Endodermal cell (in vitro differentiated cells): ENCODE measurements around the gene CELF2. TPM values are rescaled to one million over a fixed set of nuclear protein-coding genes. Genes with fewer than 3 reads are reported as not detected.

Experiments used
- DNase-seq: peaks from one replicate; pipeline ENCODE4 v3.0.0-alpha.2; 2017
- H3K27ac ChIP-seq: 2 replicates; pipeline ENCODE4 v1.5.1; 2013; ENCODE audit warnings: mild to moderate bottlenecking, low read depth, low read length, moderate library complexity
- H3K27me3 ChIP-seq: 2 replicates; pipeline ENCODE4 v1.6.1; 2013; ENCODE audit warnings: mild to moderate bottlenecking, low read length, moderate library complexity; ENCODE audit not compliant: insufficient read depth, control insufficient read depth, poor library complexity, severe bottlenecking
- H3K36me3 ChIP-seq: 2 replicates; pipeline ENCODE4 v1.7.0; 2013; ENCODE audit warnings: mild to moderate bottlenecking, low read length, moderate library complexity; ENCODE audit not compliant: control insufficient read depth, insufficient read depth
- H3K4me1 ChIP-seq: one replicate; pipeline ENCODE4 v1.7.0; 2013; ENCODE audit warnings: low read length; ENCODE audit not compliant: control insufficient read depth, insufficient read depth
- H3K4me3 ChIP-seq: 2 replicates; pipeline ENCODE4 v1.5.1; 2013; ENCODE audit warnings: mild to moderate bottlenecking, low read length, moderate library complexity
- H3K9ac ChIP-seq: 2 replicates; pipeline ENCODE4 v1.6.1; 2013; ENCODE audit warnings: mild to moderate bottlenecking, low read length, moderate library complexity; ENCODE audit not compliant: poor library complexity, severe bottlenecking; ENCODE audit errors: extremely low read depth
- H3K9me3 ChIP-seq: 2 replicates; pipeline ENCODE4 v1.6.1; 2013; ENCODE audit warnings: mild to moderate bottlenecking, low read length, moderate library complexity; ENCODE audit not compliant: control insufficient read depth
- H3K27ac Mint-ChIP-seq: 2 replicates; pipeline ENCODE4 v1.8.0; 2020; ENCODE audit warnings: mixed read lengths
- H3K27me3 Mint-ChIP-seq: 2 replicates; pipeline ENCODE4 v1.8.0; 2021; ENCODE audit warnings: mild to moderate bottlenecking, mixed read lengths; ENCODE audit not compliant: insufficient read depth
- H3K36me3 Mint-ChIP-seq: 2 replicates; pipeline ENCODE4 v1.8.0; 2020; ENCODE audit warnings: low read depth, mixed read lengths
- H3K4me1 Mint-ChIP-seq: 2 replicates; pipeline ENCODE4 v1.8.0; 2020; ENCODE audit warnings: mixed read lengths
- H3K4me3 Mint-ChIP-seq: 2 replicates; pipeline ENCODE4 v1.8.0; 2020; ENCODE audit warnings: mild to moderate bottlenecking, moderate library complexity, mixed read lengths
- H3K9me3 Mint-ChIP-seq: 2 replicates; pipeline ENCODE4 v1.8.0; 2020; ENCODE audit warnings: mild to moderate bottlenecking, mixed read lengths
- WGBS, 2 experiments: methylation state at CpG; one replicate each; pipeline versions ENCODE4 v1.1.5 to v1.1.7; 2013; ENCODE audit warnings: missing lambda C conversion rate in 2 of 2, mixed read lengths in 1 of 2; ENCODE audit not compliant: insufficient coverage in 1 of 2, insufficient read length in 1 of 2; 5-methylcytosine and 5-hydroxymethylcytosine counted together
- total RNA-seq, 2 donors: library from RNA; stranded (reverse); fragmentation: NEBNext Ultra II Directional in 1 of 2; extraction: Animal tissue kit (Norgen Biotek cat#: 25700) in 1 of 2; gene quantifications; 2 replicates in 1 of 2; 3 replicates in 1 of 2; pipeline ENCODE4 v1.2.1, GENCODE V29; 2021
- TF ChIP-seq, protein P1 (sequence below): fragments of 200-600 bp; sonication (generic); conservative IDR thresholded peaks from 2 replicates; pipeline ENCODE4 v1.5.0; 2021; ENCODE audit warnings: antibody characterized with exemption, mild to moderate bottlenecking

Gene CELF2
- total RNA-seq, 2 donors from 2014 or later: 79.9 to 96.1 TPM

DNA sequence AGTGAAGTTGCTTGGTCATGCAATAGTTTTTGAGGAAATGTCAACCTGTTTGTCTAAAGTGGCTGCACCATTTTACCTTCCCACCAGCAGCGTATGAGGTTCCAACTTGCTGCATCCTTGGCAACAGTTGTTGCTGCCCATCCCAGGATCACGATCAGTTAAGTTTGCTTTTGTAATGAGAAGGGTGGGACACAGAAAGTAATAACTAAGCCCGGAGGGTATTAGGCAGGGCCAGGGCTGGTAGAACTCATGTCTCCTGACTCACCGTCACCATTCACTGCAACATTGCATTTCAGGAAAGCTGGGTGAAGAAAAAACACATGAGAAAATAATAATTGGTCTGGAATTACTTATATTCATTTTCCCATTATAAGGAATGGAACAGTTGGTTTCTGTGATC lies 25.4 kb downstream of the CELF2 start:
- H3K27me3 Mint-ChIP-seq: no peaks in the 10 kb centered on the region
- peaks cover 5% of the 10 kb centered on the region for H3K9me3 ChIP-seq
- no peak overlapping the region for H3K4me3 Mint-ChIP-seq
- no peak overlapping the region for H3K4me3 ChIP-seq
- H3K4me1 Mint-ChIP-seq: peaks cover 41% of the 10 kb centered on the region
- TF ChIP-seq, protein P1, sequence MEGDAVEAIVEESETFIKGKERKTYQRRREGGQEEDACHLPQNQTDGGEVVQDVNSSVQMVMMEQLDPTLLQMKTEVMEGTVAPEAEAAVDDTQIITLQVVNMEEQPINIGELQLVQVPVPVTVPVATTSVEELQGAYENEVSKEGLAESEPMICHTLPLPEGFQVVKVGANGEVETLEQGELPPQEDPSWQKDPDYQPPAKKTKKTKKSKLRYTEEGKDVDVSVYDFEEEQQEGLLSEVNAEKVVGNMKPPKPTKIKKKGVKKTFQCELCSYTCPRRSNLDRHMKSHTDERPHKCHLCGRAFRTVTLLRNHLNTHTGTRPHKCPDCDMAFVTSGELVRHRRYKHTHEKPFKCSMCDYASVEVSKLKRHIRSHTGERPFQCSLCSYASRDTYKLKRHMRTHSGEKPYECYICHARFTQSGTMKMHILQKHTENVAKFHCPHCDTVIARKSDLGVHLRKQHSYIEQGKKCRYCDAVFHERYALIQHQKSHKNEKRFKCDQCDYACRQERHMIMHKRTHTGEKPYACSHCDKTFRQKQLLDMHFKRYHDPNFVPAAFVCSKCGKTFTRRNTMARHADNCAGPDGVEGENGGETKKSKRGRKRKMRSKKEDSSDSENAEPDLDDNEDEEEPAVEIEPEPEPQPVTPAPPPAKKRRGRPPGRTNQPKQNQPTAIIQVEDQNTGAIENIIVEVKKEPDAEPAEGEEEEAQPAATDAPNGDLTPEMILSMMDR: no peak
- WGBS, 2 experiments: 89% methylated on average over 4 of the region's 4 CpGs; no CpG with 5 or more reads in 1 of the 2 experiments
- H3K4me1 ChIP-seq: peaks cover 10% of the 10 kb centered on the region
- no peaks in the 10 kb centered on the region for H3K27me3 ChIP-seq
- no peak for DNase-seq
- H3K9me3 Mint-ChIP-seq: no peaks in the 10 kb centered on the region
- H3K27ac Mint-ChIP-seq: no peak overlapping the region
- H3K9ac ChIP-seq: no peak overlapping the region
- no peak overlapping the region for H3K27ac ChIP-seq
- peaks cover 54% of the 10 kb centered on the region for H3K36me3 ChIP-seq
- H3K36me3 Mint-ChIP-seq: peaks cover 26% of the 10 kb centered on the region

DNA sequence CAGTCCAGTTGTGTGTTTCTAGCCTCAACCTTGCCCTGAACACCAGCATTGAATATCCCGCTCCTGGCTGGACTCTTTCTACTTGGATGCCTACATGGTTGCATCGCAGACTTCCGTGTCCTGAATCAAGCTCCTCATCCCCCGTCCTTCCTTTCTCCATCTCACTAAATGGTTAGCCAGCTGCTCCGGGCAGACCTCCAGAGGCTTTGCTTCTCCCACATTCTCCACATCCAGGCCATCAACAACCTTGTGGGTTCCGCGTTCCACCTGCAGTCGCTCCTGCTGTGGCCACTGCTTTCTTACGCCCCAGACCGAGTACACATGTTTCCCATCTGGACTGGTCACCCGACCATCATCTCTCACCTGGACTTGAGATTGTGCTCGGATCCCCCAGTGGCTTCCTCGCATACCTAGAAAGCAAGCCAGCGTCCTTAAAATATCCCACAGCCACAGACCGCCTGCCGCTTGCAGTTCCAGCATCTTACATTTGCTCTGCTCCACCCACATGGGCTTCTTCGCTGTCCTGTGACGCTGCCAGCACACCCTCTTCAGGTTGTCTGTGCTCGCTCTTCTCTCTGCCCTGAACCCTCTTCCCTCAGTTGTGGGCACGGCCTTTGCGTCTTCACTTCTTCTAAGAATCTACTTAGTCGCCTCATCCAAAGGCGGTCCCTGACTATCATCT lies 25.9 kb downstream of the CELF2 start:
- DNase-seq: no peak
- H3K36me3 Mint-ChIP-seq: peaks cover 26% of the 10 kb centered on the region
- TF ChIP-seq, protein P1: no peak
- peaks cover 5% of the 10 kb centered on the region for H3K9me3 ChIP-seq
- no peak overlapping the region for H3K4me3 Mint-ChIP-seq
- H3K27me3 Mint-ChIP-seq: no peaks in the 10 kb centered on the region
- no peak overlapping the region for H3K4me3 ChIP-seq
- peaks cover 43% of the 10 kb centered on the region for H3K4me1 Mint-ChIP-seq
- no peak overlapping the region for H3K9ac ChIP-seq
- peak overlapping the region; percentile 3 for H3K27ac Mint-ChIP-seq
- H3K27me3 ChIP-seq: no peaks in the 10 kb centered on the region
- H3K27ac ChIP-seq: no peak overlapping the region
- WGBS, 2 experiments: 93 to 95% methylated on average over 16 to 23 of the region's 23 CpGs
- peaks cover 54% of the 10 kb centered on the region for H3K36me3 ChIP-seq
- no peaks in the 10 kb centered on the region for H3K9me3 Mint-ChIP-seq
- H3K4me1 ChIP-seq: peaks cover 7% of the 10 kb centered on the region

DNA sequence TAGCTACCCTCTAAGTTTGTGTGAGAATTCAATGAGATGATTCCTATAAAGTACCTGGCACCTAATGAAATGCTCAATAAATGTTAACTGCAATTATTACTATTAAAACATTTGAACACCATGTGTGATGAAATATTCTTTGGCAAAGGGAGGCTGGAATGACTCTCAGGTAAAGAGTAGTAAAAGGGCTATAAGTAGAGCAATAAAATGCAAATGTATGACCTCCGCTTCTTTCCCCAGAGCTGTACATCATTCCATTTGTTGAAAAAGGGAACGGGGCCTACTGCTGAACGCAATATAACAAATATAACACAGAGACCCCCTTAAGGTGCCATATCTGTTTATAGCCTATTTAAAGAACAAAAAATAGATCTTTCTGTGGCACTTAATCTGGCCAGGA lies 27.8 kb downstream of the CELF2 start:
- Histone ChIP-seq H3K27ac (no peak overlapping the region), H3K9ac (no peak overlapping the region), H3K4me3 (no peak overlapping the region), H3K9me3 (peaks cover 5% of the 10 kb centered on the region), H3K27me3 (no peaks in the 10 kb centered on the region), H3K4me1 (peaks cover 8% of the 10 kb centered on the region), H3K36me3 (peaks cover 42% of the 10 kb centered on the region)
- H3K36me3 Mint-ChIP-seq: peaks cover 23% of the 10 kb centered on the region
- no peak overlapping the region for H3K4me3 Mint-ChIP-seq
- no peaks in the 10 kb centered on the region for H3K27me3 Mint-ChIP-seq
- H3K27ac Mint-ChIP-seq: no peak overlapping the region
- TF ChIP-seq, protein P1: no peak
- peaks cover 50% of the 10 kb centered on the region for H3K4me1 Mint-ChIP-seq
- DNase-seq: no peak
- WGBS, 2 experiments: 94 to 100% methylated on average over 3 of the region's 3 CpGs
- H3K9me3 Mint-ChIP-seq: no peaks in the 10 kb centered on the region
